ENCODE measurements around the gene DDX25. TPM values are rescaled to one million over a fixed set of nuclear protein-coding genes. Genes with fewer than 3 reads are reported as not detected.

The DDX25 gene
- total and polyA plus RNA-seq, 10 of the 15 experiments (the other 5 are each of a cell fraction or from before 2014, with no cell fraction given) = 0.05 TPM; not detected in 9

GRCh38 chr11:125953401-125953935, 49.2 kb downstream of the DDX25 start:
- ATAC-seq (no peak), FAIRE-seq (no peak), DNase-seq (ENCODE audit: low read depth, low spot score) (no peak)
- SMC1A ChIA-PET (ENCODE audit: uncharacterized antibody, unreplicated experiment) = no interaction called here
- H3K4me2 ChIP-seq (ENCODE audit: control insufficient read depth, insufficient read depth) = no peak overlapping the region
- H2AFZ ChIP-seq (ENCODE audit: control insufficient read depth, low read depth, low read length) = no peak overlapping the region
- WGBS (ENCODE audit: insufficient coverage, insufficient replicate concordance, low lambda C conversion rate, missing lambda C conversion rate) = 62% methylated on average over 20 of the region's 20 CpGs
- POLR2A ChIA-PET = no interaction called here
- H3K9ac ChIP-seq (ENCODE audit: control insufficient read depth, insufficient read depth, low read length) = no peak overlapping the region
- BruUV-seq (replicated peaks) = no TSS peak
- intact Hi-C loops (cut with micrococcal nuclease; ENCODE audit: unreplicated experiment) (no loop called here), in situ Hi-C loops (cut with MboI) (no loop called here)
- TF ChIP-seq ZNF592 (IDR thresholded peaks at IDR 0.05) = no peak
- TF ChIP-seq BRCA1 (IDR thresholded peaks at IDR 0.05; ENCODE audit: low read depth, low read length) = no peak
- TF ChIP-seq NKRF (conservative IDR thresholded peaks at IDR 0.05) = no peak
- no peak for TF ChIP-seq MEF2B (IDR thresholded peaks at IDR 0.05; ENCODE audit: partially characterized antibody, poor library complexity, severe bottlenecking)
- TF ChIP-seq USF1 (IDR thresholded peaks at IDR 0.05; ENCODE audit: borderline replicate concordance, extremely low read length, insufficient read depth, low read depth, low read length) = no peak
- no peak for TF ChIP-seq NR2F1 (conservative IDR thresholded peaks at IDR 0.05)
- no peak for TF ChIP-seq RAD51 (IDR thresholded peaks at IDR 0.05)
- no peak for TF ChIP-seq CHD4 (IDR thresholded peaks at IDR 0.05)
- H3K79me2 ChIP-seq (ENCODE audit: control insufficient read depth, insufficient read depth, low read length) = no peaks in the 10 kb centered on the region
- H4K20me1 ChIP-seq (ENCODE audit: control insufficient read depth, insufficient read depth) = no peaks in the 10 kb centered on the region
- RAD21 ChIA-PET (ENCODE audit: unreplicated experiment) = no interaction called here
- CTCF ChIA-PET = no interaction called here
- H3K36me3 ChIP-seq (ENCODE audit: control insufficient read depth in 2 of 2, insufficient read depth in 2 of 2, low read length in 1 of 2) = no peaks in the 10 kb centered on the region
- H3K27me3 ChIP-seq (replicated peaks in 1 of 2; ENCODE audit: control insufficient read depth in 2 of 2, insufficient read depth in 2 of 2, low read length in 1 of 2) = no peaks in the 10 kb centered on the region
- H3K9me3 ChIP-seq (replicated peaks; ENCODE audit: control insufficient read depth, insufficient read depth, low read length) = no peaks in the 10 kb centered on the region
- H3K4me3 ChIP-seq = no peak overlapping the region
- no peaks in the 10 kb centered on the region for H3K4me1 ChIP-seq (ENCODE audit: control insufficient read depth, insufficient read depth, low read length)
- no peak overlapping the region for H3K27ac ChIP-seq (ENCODE audit: control insufficient read depth, insufficient read depth)

Data from GM12878 (cell line).